ENCODE results near the gene CHI3L2.

GRCh38 chr1:111253876-111254275 lies 26.4 kb downstream of the CHI3L2 start:
- no peak for TF ChIP-seq CTCF (IDR thresholded peaks at IDR 0.05; ENCODE audit: low read length)
- no peak for TF ChIP-seq EZH2phosphoT487 (IDR thresholded peaks at IDR 0.05; ENCODE audit: low read length)
- TF ChIP-seq EZH2 (optimal IDR thresholded peaks at IDR 0.05; ENCODE audit: low read depth, low read length), result no peak
